Small intestine (tissue), 7 donors: ENCODE data around the gene CLBA1. TPM values are rescaled to one million over a fixed set of nuclear protein-coding genes. Genes with fewer than 3 reads are reported as not detected.
A peak's percentile ranks its signal among the peaks of the same experiment; 100 is the strongest.

ENCODE experiments used
- DNase-seq, 2 donors: peaks; one replicate each; pipeline versions ENCODE4 v3.0.0 to v3.0.0-alpha.2; 2013
- FAIRE-seq: peaks from 2 replicates; lab custom pipeline; 2012; peaks lifted over from hg19 to GRCh38; lab: Jason Lieb, UNC
- H3K27ac ChIP-seq, 3 donors: one replicate each; pipeline ENCODE4 v1.5.1; 2013; ENCODE audit warnings: low read length in 2 of 3, mild to moderate bottlenecking in 2 of 3, control low read depth in 1 of 3, inconsistent platforms in 1 of 3, low read depth in 1 of 3, moderate library complexity in 1 of 3
- H3K27me3 ChIP-seq, 3 donors: one replicate each; pipeline ENCODE4 v1.6.1; 2013; ENCODE audit warnings: low read length in 3 of 3, inconsistent platforms in 1 of 3; ENCODE audit not compliant: control insufficient read depth in 3 of 3, insufficient read depth in 3 of 3
- H3K36me3 ChIP-seq, 3 donors: one replicate each; pipeline ENCODE4 v1.6.1; 2013; ENCODE audit warnings: low read length in 3 of 3, inconsistent platforms in 1 of 3, low read depth in 1 of 3, mild to moderate bottlenecking in 1 of 3, moderate library complexity in 1 of 3; ENCODE audit not compliant: control insufficient read depth in 3 of 3, insufficient read depth in 2 of 3
- H3K4me1 ChIP-seq, 3 donors: one replicate each; pipeline ENCODE4 v1.6.1; 2013; ENCODE audit warnings: low read length in 2 of 3, inconsistent platforms in 1 of 3, low read depth in 1 of 3, mild to moderate bottlenecking in 1 of 3, moderate library complexity in 1 of 3; ENCODE audit not compliant: control insufficient read depth in 3 of 3, insufficient read depth in 2 of 3
- H3K4me3 ChIP-seq, 3 donors: one replicate each; pipeline ENCODE4 v1.5.1; 2013; ENCODE audit warnings: low read length in 3 of 3, control low read depth in 1 of 3, inconsistent platforms in 1 of 3, low read depth in 1 of 3, mild to moderate bottlenecking in 1 of 3, moderate library complexity in 1 of 3
- H3K9me3 ChIP-seq, 2 donors: one replicate each; pipeline ENCODE4 v1.6.1; 2013; ENCODE audit warnings: low read depth in 1 of 2, low read length in 1 of 2; ENCODE audit not compliant: control insufficient read depth in 2 of 2, insufficient read depth in 1 of 2
- WGBS, 3 donors: extraction: QIAGEN DNeasy Blood & Tissue Kit; methylation state at CpG; one replicate each; pipeline ENCODE4 v1.1.7; 2013; 5-methylcytosine and 5-hydroxymethylcytosine counted together
- polyA plus RNA-seq, 4 donors: library from polyadenylated mRNA; stranded (reverse) in 3 of 4; unstranded in 1 of 4; fragments of 200-250 nt in 3 of 4; fragments of 120-200 nt in 1 of 4; gene quantifications; one replicate each; pipeline versions ENCODE4 v1.2.1 to v1.2.3, GENCODE V29; 2013
- donor health status: healthy with polysubstance abuse.
- donor health status: control.
- donor health status: control.
- donor health status: Bipolar disorder and iron deficiency.
- donor health status: healthy.

Gene CLBA1
- polyA plus RNA-seq, 4 donors: 0.89 to 6.8 (median 3.2) TPM

GRCh38 chr14:104974665-104975390 is 10.8 kb upstream of the CLBA1 start:
- Histone ChIP-seq H3K4me3 (no peak overlapping the region), H3K4me1 (peaks cover 1 to 53% (median 5%) of the 10 kb centered on the region in 3 donors), H3K27ac (no peak overlapping the region), H3K9me3 (no peaks in the 10 kb centered on the region), H3K27me3 (peaks cover 0 to 27% (median 4%) of the 10 kb centered on the region in 3 donors), H3K36me3 (no peaks in the 10 kb centered on the region)
- FAIRE-seq (no peak), DNase-seq (no peak)
- WGBS, 3 donors: 91 to 93% (median 92%) methylated on average over 14 of the region's 14 CpGs

- no peak for DNase-seq
- H3K36me3 ChIP-seq: no peaks in the 10 kb centered on the region
- 46 to 53% (median 47%) methylated on average over 21 of the region's 21 CpGs for WGBS, 3 donors
- no peak overlapping the region for H3K4me3 ChIP-seq
- no peaks in the 10 kb centered on the region for H3K9me3 ChIP-seq
- FAIRE-seq: no peak
- H3K27me3 ChIP-seq: peaks cover 0 to 27% (median 4%) of the 10 kb centered on the region in 3 donors
- no peak overlapping the region for H3K27ac ChIP-seq
- H3K4me1 ChIP-seq: peaks cover 1 to 53% (median 5%) of the 10 kb centered on the region in 3 donors
These were observed 9.9 kb upstream of the CLBA1 start for GRCh38 chr14:104975481-104976197.

GRCh38 chr14:104976198-104977007 is 9.2 kb upstream of the CLBA1 start:
- Histone ChIP-seq H3K9me3 (no peaks in the 10 kb centered on the region), H3K27ac (no peak overlapping the region), H3K4me3 (no peak overlapping the region), H3K4me1 (peaks cover 1 to 53% (median 5%) of the 10 kb centered on the region in 3 donors), H3K27me3 (peaks cover 0 to 27% (median 4%) of the 10 kb centered on the region in 3 donors), H3K36me3 (no peaks in the 10 kb centered on the region)
- FAIRE-seq (no peak), DNase-seq (peak; percentile 82 to 87)
- 31 to 43% (median 31%) methylated on average over 20 to 21 of the region's 21 CpGs for WGBS, 3 donors

GRCh38 chr14:104977008-104977680 is 8.4 kb upstream of the CLBA1 start:
- Histone ChIP-seq H3K27me3 (peaks cover 0 to 27% (median 4%) of the 10 kb centered on the region in 3 donors), H3K4me3 (peak overlapping the region in 2 of 3 donors; percentile 36 to 46), H3K36me3 (no peaks in the 10 kb centered on the region), H3K4me1 (peaks cover 1 to 47% (median 5%) of the 10 kb centered on the region in 3 donors), H3K9me3 (no peaks in the 10 kb centered on the region), H3K27ac (no peak overlapping the region)
- FAIRE-seq: no peak
- no peak for DNase-seq
- 21 to 55% (median 46%) methylated on average over 11 of the region's 11 CpGs for WGBS, 3 donors

GRCh38 chr14:104977681-104978653 is 7.6 kb upstream of the CLBA1 start, which contains the start of gene AHNAK2:
Gene AHNAK2, minus strand, starts transcription at chr14:104978374. Its CDS starts 137 bp downstream, at chr14:104978237.
- peak within 1 kb of the TSS in 2 of 3 donors; percentile 36 to 46 for H3K4me3 ChIP-seq
- H3K9me3 ChIP-seq: no peaks in the 10 kb centered on the region
- H3K4me1 ChIP-seq: peaks cover 0 to 39% (median 1%) of the 10 kb centered on the region in 3 donors
- H3K27me3 ChIP-seq: peaks cover 0 to 25% (median 4%) of the 10 kb centered on the region in 3 donors
- no peak for FAIRE-seq
- peak; percentile 60 to 86 for DNase-seq
- no peaks in the 10 kb centered on the region for H3K36me3 ChIP-seq
- H3K27ac ChIP-seq: no peak within 1 kb of the TSS
- WGBS, 3 donors: 3 to 7% (median 3%) methylated on average over 41 to 111 of the region's 111 CpGs

- H3K36me3 ChIP-seq: no peaks in the 10 kb centered on the region
- no peaks in the 10 kb centered on the region for H3K9me3 ChIP-seq
- peaks cover 0 to 20% (median 4%) of the 10 kb centered on the region in 3 donors for H3K27me3 ChIP-seq
- no peak overlapping the region for H3K27ac ChIP-seq
- peaks cover 0 to 30% (median 1%) of the 10 kb centered on the region in 3 donors for H3K4me1 ChIP-seq
- no peak for DNase-seq
- WGBS, 3 donors: 28 to 51% (median 44%) methylated on average over 31 to 32 of the region's 32 CpGs
- peak overlapping the region in 1 of 3 donors; percentile 30 for H3K4me3 ChIP-seq
- no peak for FAIRE-seq
These were observed 6.6 kb upstream of the CLBA1 start for GRCh38 chr14:104978746-104979691.
